ENCODE results near the gene LHPP.

The LHPP gene

DNA sequence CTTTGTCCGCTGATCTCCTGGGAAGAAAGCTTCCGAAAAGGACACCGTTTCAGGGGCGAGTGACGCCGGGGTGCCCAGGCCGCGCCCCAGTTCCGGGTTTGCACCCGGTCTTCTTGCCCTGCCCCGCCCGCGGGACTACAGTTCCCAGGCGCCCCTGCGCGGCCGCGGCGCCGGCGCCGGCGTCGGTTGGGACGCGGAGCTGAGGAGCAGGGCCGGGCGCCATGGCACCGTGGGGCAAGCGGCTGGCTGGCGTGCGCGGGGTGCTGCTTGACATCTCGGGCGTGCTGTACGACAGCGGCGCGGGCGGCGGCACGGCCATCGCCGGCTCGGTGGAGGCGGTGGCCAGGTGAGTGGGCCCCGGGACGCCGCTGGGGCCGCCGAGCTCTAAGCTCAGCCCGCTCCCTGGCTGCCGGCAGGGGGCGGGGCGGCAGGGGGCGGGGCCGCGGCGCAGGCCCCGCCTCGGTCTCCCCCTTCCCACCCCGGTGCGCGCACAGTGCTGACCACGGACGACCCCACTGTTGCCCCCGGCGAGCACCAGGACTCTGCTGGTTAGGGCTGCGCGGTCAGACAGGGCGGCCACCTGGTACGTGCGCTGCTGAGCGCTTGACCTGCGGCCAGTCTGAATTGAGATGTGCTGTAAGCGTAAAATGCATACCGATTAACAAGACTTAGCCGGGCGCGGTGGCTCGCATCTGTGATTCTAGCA lies at the start of gene LHPP:
LHPP (plus strand) TSS at position 182 of the 706 bp plus-strand sequence; CDS start at position 222, 40 bp downstream.
- H3K4me3 Mint-ChIP-seq = peak within 1 kb of the TSS; percentile 85
- peaks cover 10% of the 10 kb centered on the region for H3K27me3 Mint-ChIP-seq
- H3K36me3 Mint-ChIP-seq (ENCODE audit: low read depth) = peaks cover 4% of the 10 kb centered on the region
- H3K9me3 Mint-ChIP-seq = no peaks in the 10 kb centered on the region
- peak within 1 kb of the TSS; percentile 90 for H3K27ac Mint-ChIP-seq
- peak; percentile 87 for DNase-seq
- peak; percentile 98 for ATAC-seq
- H3K4me1 Mint-ChIP-seq = peaks cover 27% of the 10 kb centered on the region

DNA sequence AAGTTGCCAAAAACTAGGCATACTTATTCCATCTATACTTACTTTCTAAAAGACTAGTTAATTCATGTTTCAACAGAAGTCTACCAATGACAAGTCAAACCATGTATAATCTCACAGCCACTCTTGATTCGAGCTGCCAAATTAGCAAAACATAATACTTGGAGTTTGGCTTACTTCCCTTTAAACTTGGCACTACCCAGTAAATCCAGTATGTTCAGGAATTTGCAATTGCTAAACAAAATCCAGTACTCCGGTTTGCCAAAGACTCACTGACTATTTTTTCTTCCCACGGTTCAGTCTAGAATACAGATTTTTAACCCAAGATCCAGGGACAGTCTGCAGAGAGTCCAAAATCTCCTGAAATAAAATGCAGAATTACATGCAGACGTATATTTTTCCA lies 47.5 kb upstream of the LHPP start:
- Mint-ChIP-seq H3K27me3 (no peaks in the 10 kb centered on the region), H3K27ac (no peak overlapping the region)
- no peak for DNase-seq

DNA sequence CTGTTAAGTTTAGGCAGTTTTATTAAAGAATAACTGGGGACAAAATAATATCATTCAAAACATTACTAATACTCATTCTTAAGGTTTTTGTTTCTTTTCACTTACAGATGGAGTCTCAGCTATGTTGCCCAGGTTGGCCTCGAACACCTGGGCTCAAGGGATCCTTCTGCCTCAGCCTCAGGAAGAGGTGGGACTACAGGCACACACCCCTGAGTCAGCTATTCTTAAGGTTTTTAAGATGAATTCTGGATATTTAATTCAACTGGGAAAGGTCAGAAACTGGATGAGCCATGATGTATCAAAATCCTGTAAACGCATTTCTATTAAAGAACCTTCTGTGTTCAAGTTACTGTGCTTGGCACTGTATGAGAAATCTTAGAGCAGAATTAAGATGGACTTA lies 46.4 kb upstream of the LHPP start:
- no peak overlapping the region for H3K4me3 Mint-ChIP-seq
- H3K27ac Mint-ChIP-seq = no peak overlapping the region
- peaks cover 18% of the 10 kb centered on the region for H3K4me1 Mint-ChIP-seq
- H3K27me3 Mint-ChIP-seq = peaks cover 3% of the 10 kb centered on the region
- DNase-seq = no peak
- ATAC-seq = no peak
- H3K9me3 Mint-ChIP-seq = no peaks in the 10 kb centered on the region
- peaks cover 7% of the 10 kb centered on the region for H3K36me3 Mint-ChIP-seq (ENCODE audit: low read depth)

More for the DNA sequence above, 47.5 kb upstream of the LHPP start:
- H3K9me3 Mint-ChIP-seq = no peaks in the 10 kb centered on the region
- ATAC-seq = no peak
- H3K36me3 Mint-ChIP-seq (ENCODE audit: low read depth) = peaks cover 13% of the 10 kb centered on the region
- H3K4me3 Mint-ChIP-seq = no peak overlapping the region
- H3K4me1 Mint-ChIP-seq = peaks cover 15% of the 10 kb centered on the region

DNA sequence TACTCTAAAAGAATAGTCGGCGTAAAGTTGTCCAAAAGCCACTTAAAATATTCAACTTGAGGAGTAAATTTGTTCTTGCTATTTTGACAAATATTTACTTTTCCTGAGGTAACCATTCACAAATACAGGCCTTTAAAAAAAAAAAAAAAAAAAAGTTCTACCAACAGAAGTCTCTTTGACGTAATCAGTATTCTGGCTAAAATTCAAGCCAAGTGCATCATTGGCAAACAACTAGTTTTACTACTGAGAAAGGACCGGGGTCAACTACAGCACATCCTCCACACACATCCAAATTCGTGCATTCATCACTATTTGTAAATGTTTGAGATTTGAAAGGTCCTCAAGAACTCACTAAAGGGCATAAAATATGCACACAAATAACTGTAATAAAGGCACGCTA lies 44.9 kb upstream of the LHPP start:
- no peak for ATAC-seq

DNA sequence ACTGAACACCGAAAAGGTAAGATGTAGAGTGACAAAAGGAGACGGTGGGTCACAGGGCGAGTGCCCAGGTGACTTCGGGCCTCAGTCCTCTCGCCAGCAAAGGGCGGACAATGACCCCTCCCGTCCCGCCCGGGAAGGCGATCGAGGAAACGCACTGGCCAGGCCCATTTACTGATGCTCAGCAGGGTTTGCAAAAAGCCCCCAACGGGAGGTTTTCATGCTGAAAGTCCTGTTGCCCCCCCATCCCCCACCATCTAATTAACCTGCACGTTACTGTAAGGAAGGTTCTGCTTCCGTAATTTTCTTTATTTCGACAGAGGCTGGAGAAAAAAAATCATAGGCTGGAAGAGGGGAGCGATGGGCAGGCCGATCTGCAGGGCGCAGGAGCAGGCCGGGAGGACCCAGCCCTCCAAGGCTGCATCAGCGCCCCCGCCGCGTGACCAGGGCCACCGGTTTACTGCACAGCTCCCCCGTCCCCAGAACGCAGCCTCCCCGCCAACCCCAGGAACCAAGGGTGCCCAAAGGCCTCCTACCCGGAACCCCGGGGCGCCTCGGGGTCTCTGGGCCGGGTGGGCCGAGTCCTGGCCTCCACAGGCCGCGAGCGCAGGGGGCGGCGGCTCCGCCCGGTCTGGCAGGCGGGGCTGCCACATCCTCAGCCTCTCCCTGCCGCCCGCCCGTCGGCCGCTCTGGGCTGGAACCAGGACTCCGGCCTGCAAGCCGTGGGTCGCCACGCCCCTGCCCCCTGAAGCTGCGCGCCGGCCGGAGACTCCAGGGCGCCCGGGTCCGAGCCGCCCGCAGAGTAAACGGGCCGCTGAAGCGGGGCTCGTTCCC lies 43.5 kb upstream of the LHPP start:
- peaks cover 8% of the 10 kb centered on the region for H3K27me3 Mint-ChIP-seq
- H3K4me3 Mint-ChIP-seq = peak overlapping the region; percentile 82
- no peaks in the 10 kb centered on the region for H3K36me3 Mint-ChIP-seq (ENCODE audit: low read depth)
- no peaks in the 10 kb centered on the region for H3K9me3 Mint-ChIP-seq
- ATAC-seq = peak; percentile 35
- no peak overlapping the region for H3K27ac Mint-ChIP-seq
- peak; percentile 58 for DNase-seq
- H3K4me1 Mint-ChIP-seq = peaks cover 18% of the 10 kb centered on the region

More for the DNA sequence above, 44.9 kb upstream of the LHPP start:
- no peak for DNase-seq
- H3K27me3 Mint-ChIP-seq = peaks cover 3% of the 10 kb centered on the region
- H3K4me3 Mint-ChIP-seq = peak overlapping the region; percentile 49
- H3K27ac Mint-ChIP-seq = no peak overlapping the region
- no peaks in the 10 kb centered on the region for H3K9me3 Mint-ChIP-seq
- peaks cover 18% of the 10 kb centered on the region for H3K4me1 Mint-ChIP-seq
- peaks cover 5% of the 10 kb centered on the region for H3K36me3 Mint-ChIP-seq (ENCODE audit: low read depth)

GRCh38 chr10:124418726-124419501 lies 42.7 kb upstream of the LHPP start, which contains the start of gene OAT:
Gene OAT, minus strand, starts transcription at chr10:124418923. Its CDS starts 6,752 bp downstream, at chr10:124412171.
- Mint-ChIP-seq H3K4me3 (peak within 1 kb of the TSS; percentile 82), H3K27me3 (peaks cover 15% of the 10 kb centered on the region), H3K36me3 (ENCODE audit: low read depth) (no peaks in the 10 kb centered on the region), H3K27ac (peak within 1 kb of the TSS; percentile 60), H3K9me3 (no peaks in the 10 kb centered on the region), H3K4me1 (peaks cover 18% of the 10 kb centered on the region)
- ATAC-seq (peak; percentile 96), DNase-seq (peak; percentile 95)

GRCh38 chr10:124419635-124420034 lies 42.0 kb upstream of the LHPP start:
- H3K36me3 Mint-ChIP-seq (ENCODE audit: low read depth) = no peaks in the 10 kb centered on the region
- H3K27ac Mint-ChIP-seq = peak overlapping the region; percentile 49
- no peak for ATAC-seq

GRCh38 chr10:124420254-124420653 lies 41.4 kb upstream of the LHPP start:
- Mint-ChIP-seq H3K36me3 (ENCODE audit: low read depth) (no peaks in the 10 kb centered on the region), H3K4me3 (no peak overlapping the region), H3K9me3 (no peaks in the 10 kb centered on the region), H3K27me3 (peaks cover 23% of the 10 kb centered on the region), H3K27ac (no peak overlapping the region), H3K4me1 (peaks cover 18% of the 10 kb centered on the region)
- ATAC-seq = no peak
- no peak for DNase-seq

More at GRCh38 chr10:124419635-124420034, 42.0 kb upstream of the LHPP start:
- no peak for DNase-seq
- Mint-ChIP-seq H3K4me3 (peak overlapping the region; percentile 82), H3K4me1 (peaks cover 18% of the 10 kb centered on the region), H3K9me3 (no peaks in the 10 kb centered on the region), H3K27me3 (peaks cover 22% of the 10 kb centered on the region)

DNA sequence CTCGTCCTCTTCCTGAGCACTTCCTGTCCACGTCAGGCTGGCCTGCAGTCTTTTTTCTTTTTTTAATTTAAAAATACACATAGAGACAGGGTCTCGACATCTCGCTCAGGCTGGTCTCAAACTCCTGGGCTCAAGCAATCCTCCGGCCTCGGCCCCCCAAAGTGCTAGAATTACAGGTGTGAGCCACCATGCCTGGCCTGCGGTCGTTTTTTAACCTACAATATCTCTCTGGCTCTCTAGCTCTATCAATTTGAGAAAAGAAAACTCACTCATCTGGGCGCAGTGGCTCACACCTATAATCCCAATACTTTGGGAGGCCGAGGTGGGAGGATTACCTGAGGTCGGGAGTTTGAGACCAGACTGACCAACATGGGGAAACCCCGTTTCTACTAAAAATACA lies 38.9 kb upstream of the LHPP start:
- no peak overlapping the region for H3K4me3 Mint-ChIP-seq
- no peaks in the 10 kb centered on the region for H3K9me3 Mint-ChIP-seq
- peaks cover 7% of the 10 kb centered on the region for H3K4me1 Mint-ChIP-seq
- H3K27ac Mint-ChIP-seq = no peak overlapping the region
- no peaks in the 10 kb centered on the region for H3K36me3 Mint-ChIP-seq (ENCODE audit: low read depth)
- no peak for DNase-seq
- peaks cover 25% of the 10 kb centered on the region for H3K27me3 Mint-ChIP-seq
- ATAC-seq = no peak

- no peak overlapping the region for H3K27ac Mint-ChIP-seq
- DNase-seq (no peak), ATAC-seq (no peak)
- H3K27me3 Mint-ChIP-seq = peaks cover 25% of the 10 kb centered on the region
- H3K9me3 Mint-ChIP-seq = no peaks in the 10 kb centered on the region
- no peak overlapping the region for H3K4me3 Mint-ChIP-seq
- H3K4me1 Mint-ChIP-seq = peaks cover 3% of the 10 kb centered on the region
- no peaks in the 10 kb centered on the region for H3K36me3 Mint-ChIP-seq (ENCODE audit: low read depth)
These were observed 37.8 kb upstream of the LHPP start for GRCh38 chr10:124423813-124424212.

GRCh38 chr10:124425227-124425962 lies 36.2 kb upstream of the LHPP start:
- no peak for DNase-seq
- Mint-ChIP-seq H3K27me3 (peaks cover 26% of the 10 kb centered on the region), H3K36me3 (ENCODE audit: low read depth) (no peaks in the 10 kb centered on the region), H3K4me1 (no peaks in the 10 kb centered on the region), H3K9me3 (no peaks in the 10 kb centered on the region), H3K4me3 (no peak overlapping the region), H3K27ac (no peak overlapping the region)
- ATAC-seq = no peak

GRCh38 chr10:124428207-124428777 lies 33.3 kb upstream of the LHPP start:
- no peak overlapping the region for H3K4me3 Mint-ChIP-seq
- H3K27me3 Mint-ChIP-seq = peaks cover 23% of the 10 kb centered on the region
- H3K27ac Mint-ChIP-seq = no peak overlapping the region
- no peaks in the 10 kb centered on the region for H3K9me3 Mint-ChIP-seq
- DNase-seq = no peak
- H3K4me1 Mint-ChIP-seq = no peaks in the 10 kb centered on the region
- ATAC-seq = no peak
- H3K36me3 Mint-ChIP-seq (ENCODE audit: low read depth) = no peaks in the 10 kb centered on the region

GRCh38 chr10:124429576-124429975 lies 32.0 kb upstream of the LHPP start:
- ATAC-seq = no peak

More at GRCh38 chr10:124429576-124429975, 32.0 kb upstream of the LHPP start:
- no peaks in the 10 kb centered on the region for H3K9me3 Mint-ChIP-seq
- no peak overlapping the region for H3K4me3 Mint-ChIP-seq
- peaks cover 11% of the 10 kb centered on the region for H3K27me3 Mint-ChIP-seq
- no peak for DNase-seq
- no peak overlapping the region for H3K27ac Mint-ChIP-seq
- H3K4me1 Mint-ChIP-seq = no peaks in the 10 kb centered on the region
- no peaks in the 10 kb centered on the region for H3K36me3 Mint-ChIP-seq (ENCODE audit: low read depth)

All from activated naive CD8-positive, alpha-beta T cell treated with anti-CD3 and anti-CD28 coated beads, Interleukin-2, amount 50 U/mL, for 24 hours (primary cell).